Thyroid gland (tissue), 4 donors: ENCODE results near the gene DKK3. TPM values are rescaled to one million over a fixed set of nuclear protein-coding genes. Genes with fewer than 3 reads are reported as not detected.

Experiments used
- DNase-seq, 2 donors: peaks; one replicate each; pipeline ENCODE4 v3.0.0-alpha.2; 2019
- H3K27ac ChIP-seq, 3 donors: fragments of 200-600 bp; sonication (generic); 1 replicate in 2 of 3; 2 replicates in 1 of 3; pipeline ENCODE4 v1.5.1; 2016 to 2019; ENCODE audit warnings: mild to moderate bottlenecking in 1 of 3, moderate library complexity in 1 of 3
- H3K27me3 ChIP-seq: fragments of 200-600 bp; sonication (generic); one replicate; pipeline ENCODE4 v1.5.1; 2019
- H3K36me3 ChIP-seq, 2 donors: fragments of 200-600 bp; sonication (generic); one replicate each; pipeline ENCODE4 v1.5.1; 2016 to 2019
- H3K4me1 ChIP-seq, 2 donors: fragments of 200-600 bp; sonication (generic); one replicate each; pipeline ENCODE4 v1.5.1; 2017 to 2019
- H3K4me3 ChIP-seq, 3 donors: fragments of 200-600 bp; sonication (generic); replicated peaks in 1 of 3; 1 replicate in 2 of 3; 2 replicates in 1 of 3; pipeline ENCODE4 v1.5.1; 2016; ENCODE audit warnings: mild to moderate bottlenecking in 1 of 3
- H3K9me3 ChIP-seq: fragments of 200-600 bp; sonication (generic); one replicate; pipeline ENCODE4 v1.5.1; 2017
- POLR2A ChIP-seq, 2 donors: fragments of 450-650 bp; IDR thresholded peaks; one replicate each; pipeline ENCODE4 v1.6.1; 2017; ENCODE audit warnings: antibody characterized with exemption in 2 of 2, mild to moderate bottlenecking in 2 of 2, moderate library complexity in 1 of 2
- WGBS, 2 donors: methylation state at CpG; one replicate each; pipeline ENCODE4 v1.1.5; 2017; 5-methylcytosine and 5-hydroxymethylcytosine counted together
- intact Hi-C: fragments of 100-400 bp; cut with DNase I; formaldehyde crosslinking; loops from one replicate; pipeline ENCODE4 v1.15.1; 2023
- total RNA-seq, 4 donors: library from RNA; depleted of rRNA; stranded (reverse); fragments of >200 nt; gene quantifications; one replicate each; pipeline ENCODE4 v1.2.3, GENCODE V29; 2016
- TF ChIP-seq, protein P1 (sequence below), 6 experiments: fragments of 200-600 bp in 3 of 6; fragments of 450-650 bp in 3 of 6; sonication (generic) in 3 of 6; IDR thresholded peaks; one replicate each; pipeline ENCODE4 v1.5.1; 2016 to 2019; ENCODE audit warnings: antibody characterized with exemption in 6 of 6, mild to moderate bottlenecking in 2 of 6, inconsistent platforms in 1 of 6, moderate library complexity in 1 of 6

Gene DKK3
- total RNA-seq, 4 donors from 2014 or later: 15.1 to 72.0 (median 27.3) TPM

DNA sequence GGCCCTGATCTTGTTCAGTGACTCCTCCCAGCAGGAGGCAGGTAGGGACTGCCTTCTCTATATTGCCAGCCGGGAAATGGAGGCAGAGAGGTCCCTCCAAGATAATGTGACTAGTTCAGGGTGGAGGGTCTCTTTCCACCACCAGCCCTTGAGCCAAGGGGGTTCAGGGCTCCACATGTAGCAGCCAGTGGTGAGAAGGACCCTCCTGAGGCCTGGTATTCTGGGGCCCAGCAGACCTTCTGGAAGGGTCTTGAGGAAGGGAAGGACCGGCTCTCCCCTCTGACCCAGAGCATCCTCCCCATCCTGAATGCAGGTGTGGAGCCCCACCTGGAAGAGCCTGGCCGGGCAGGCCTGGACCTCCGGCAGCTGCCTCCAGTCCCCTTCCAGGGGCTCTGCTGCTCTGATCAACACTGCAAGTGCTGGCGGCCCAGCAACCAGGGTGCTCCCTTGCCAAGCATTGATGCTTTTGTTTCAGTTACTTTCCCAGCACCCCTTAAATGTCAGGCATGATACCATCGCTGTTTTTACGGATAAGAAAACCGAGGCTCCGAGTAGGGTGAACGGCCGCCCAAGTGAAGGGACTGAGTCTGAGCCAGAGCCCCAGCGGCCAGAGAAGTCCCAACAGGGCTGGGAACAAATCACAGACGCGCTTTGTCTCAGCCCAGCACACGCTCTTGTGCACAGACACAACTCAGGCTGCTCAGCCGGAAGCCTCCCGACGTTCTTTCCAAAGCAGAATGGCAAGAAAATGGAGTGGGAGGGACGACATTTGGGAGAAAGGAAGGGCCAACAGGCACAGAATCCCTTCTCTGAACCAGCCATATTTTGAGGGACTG lies 38.8 kb downstream of the DKK3 start:
- DNase-seq: no peak
- Histone ChIP-seq H3K4me3 (no peak overlapping the region), H3K36me3 (no peaks in the 10 kb centered on the region), H3K9me3 (no peaks in the 10 kb centered on the region), H3K27me3 (no peaks in the 10 kb centered on the region), H3K4me1 (peaks cover 3 to 21% of the 10 kb centered on the region in 2 donors), H3K27ac (no peak overlapping the region)
- 87 to 90% methylated on average over 16 to 19 of the region's 19 CpGs for WGBS, 2 donors
- intact Hi-C loops: no loop called here
- TF ChIP-seq, protein P1, sequence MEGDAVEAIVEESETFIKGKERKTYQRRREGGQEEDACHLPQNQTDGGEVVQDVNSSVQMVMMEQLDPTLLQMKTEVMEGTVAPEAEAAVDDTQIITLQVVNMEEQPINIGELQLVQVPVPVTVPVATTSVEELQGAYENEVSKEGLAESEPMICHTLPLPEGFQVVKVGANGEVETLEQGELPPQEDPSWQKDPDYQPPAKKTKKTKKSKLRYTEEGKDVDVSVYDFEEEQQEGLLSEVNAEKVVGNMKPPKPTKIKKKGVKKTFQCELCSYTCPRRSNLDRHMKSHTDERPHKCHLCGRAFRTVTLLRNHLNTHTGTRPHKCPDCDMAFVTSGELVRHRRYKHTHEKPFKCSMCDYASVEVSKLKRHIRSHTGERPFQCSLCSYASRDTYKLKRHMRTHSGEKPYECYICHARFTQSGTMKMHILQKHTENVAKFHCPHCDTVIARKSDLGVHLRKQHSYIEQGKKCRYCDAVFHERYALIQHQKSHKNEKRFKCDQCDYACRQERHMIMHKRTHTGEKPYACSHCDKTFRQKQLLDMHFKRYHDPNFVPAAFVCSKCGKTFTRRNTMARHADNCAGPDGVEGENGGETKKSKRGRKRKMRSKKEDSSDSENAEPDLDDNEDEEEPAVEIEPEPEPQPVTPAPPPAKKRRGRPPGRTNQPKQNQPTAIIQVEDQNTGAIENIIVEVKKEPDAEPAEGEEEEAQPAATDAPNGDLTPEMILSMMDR (IDR thresholded peaks at IDR 0.05): no peak
- no peak for TF ChIP-seq POLR2A (IDR thresholded peaks at IDR 0.05)

DNA sequence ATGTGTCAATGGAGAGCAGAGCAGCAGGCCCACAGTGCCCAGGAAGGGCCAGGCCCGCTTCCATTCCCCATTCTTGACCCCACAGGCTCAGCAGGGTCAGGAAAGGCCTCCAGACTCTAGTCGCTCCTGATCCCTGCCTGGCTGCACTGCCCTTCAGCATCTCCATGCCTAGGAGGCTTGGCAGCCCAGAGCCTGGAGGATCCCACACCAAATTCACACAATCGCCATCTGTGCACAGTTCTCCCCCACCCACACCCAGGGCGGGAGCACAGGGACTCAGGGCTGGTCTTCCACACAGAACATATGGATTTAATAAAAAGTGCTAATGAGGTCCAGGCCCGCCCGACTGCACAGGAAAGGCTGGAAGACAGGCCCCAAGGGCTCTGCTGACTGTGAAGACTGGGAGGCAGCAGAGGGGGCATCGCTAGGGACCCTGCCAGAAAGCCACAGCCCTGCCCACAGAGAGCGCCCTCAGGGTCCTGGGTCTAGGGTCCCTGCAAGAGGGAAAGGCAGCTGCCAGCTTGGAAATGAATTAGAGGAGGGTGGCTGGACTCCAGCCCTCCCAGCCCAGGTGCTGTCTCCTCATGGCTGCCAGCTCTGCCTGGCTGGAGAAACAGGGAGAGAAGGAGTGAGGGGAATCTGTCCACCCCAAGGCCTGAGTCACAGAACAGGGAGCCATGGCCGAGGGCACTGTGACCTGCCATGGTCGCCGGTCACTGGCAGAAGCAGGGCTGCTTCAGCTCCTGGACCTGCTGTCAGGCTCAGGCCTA lies 39.7 kb downstream of the DKK3 start:
- Histone ChIP-seq H3K4me3 (no peak overlapping the region), H3K4me1 (peaks cover 3 to 15% of the 10 kb centered on the region in 2 donors), H3K27me3 (no peaks in the 10 kb centered on the region), H3K36me3 (no peaks in the 10 kb centered on the region), H3K9me3 (no peaks in the 10 kb centered on the region), H3K27ac (no peak overlapping the region)
- no peak for DNase-seq
- intact Hi-C loops: no loop called here
- TF ChIP-seq, protein P1 (IDR thresholded peaks at IDR 0.05): no peak
- TF ChIP-seq POLR2A (IDR thresholded peaks at IDR 0.05): no peak
- 74 to 83% methylated on average over 10 to 11 of the region's 11 CpGs for WGBS, 2 donors

DNA sequence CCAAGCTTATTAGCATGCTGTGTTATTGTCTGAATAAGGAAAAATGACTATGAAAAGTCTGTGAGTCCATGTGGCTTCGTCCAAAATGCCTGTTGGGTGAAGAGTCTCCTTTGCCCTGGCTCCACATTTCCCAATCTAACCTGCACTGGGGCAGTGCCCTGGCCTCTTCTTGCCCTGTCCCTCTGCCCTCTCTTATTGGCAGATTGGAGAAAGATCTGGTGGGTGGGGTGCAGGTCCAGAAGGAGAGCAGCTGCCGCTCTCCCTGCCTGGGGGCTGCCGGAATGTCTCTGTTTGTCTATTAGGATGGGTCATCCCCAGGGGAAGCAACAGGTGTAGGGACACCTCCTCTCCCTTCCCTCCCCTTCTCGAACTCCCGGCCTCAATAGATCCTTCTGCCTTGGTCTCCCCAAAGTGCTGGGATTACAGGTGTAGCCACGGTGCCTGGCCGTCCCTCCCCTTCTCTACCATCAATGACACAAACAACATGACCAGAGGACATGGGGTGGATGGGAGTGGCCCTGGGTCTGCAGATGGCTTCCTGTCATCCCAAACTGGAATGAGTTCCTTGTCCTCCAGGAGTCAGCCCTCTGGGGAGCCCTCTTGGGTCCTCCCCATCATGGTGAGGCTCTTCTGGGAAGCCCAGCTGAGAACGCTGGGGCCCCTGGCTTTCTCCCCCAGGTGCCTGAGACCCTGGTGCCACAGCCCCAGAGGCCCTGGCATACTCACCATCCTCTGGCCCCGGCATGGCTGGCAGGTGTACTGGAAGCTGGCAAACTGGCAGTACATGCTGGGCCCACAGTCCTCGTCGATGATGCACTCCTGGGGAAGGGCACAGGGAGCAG lies 40.5 kb downstream of the DKK3 start:
- DNase-seq: no peak
- H3K36me3 ChIP-seq: no peaks in the 10 kb centered on the region
- WGBS, 2 donors: 92% methylated on average over 11 of the region's 11 CpGs
- peaks cover 3 to 7% of the 10 kb centered on the region in 2 donors for H3K4me1 ChIP-seq
- intact Hi-C loops: no loop called here
- no peak overlapping the region for H3K27ac ChIP-seq
- H3K27me3 ChIP-seq: no peaks in the 10 kb centered on the region
- H3K9me3 ChIP-seq: no peaks in the 10 kb centered on the region
- no peak for TF ChIP-seq POLR2A (IDR thresholded peaks at IDR 0.05)
- TF ChIP-seq, protein P1 (IDR thresholded peaks at IDR 0.05): no peak
- H3K4me3 ChIP-seq: no peak overlapping the region

DNA sequence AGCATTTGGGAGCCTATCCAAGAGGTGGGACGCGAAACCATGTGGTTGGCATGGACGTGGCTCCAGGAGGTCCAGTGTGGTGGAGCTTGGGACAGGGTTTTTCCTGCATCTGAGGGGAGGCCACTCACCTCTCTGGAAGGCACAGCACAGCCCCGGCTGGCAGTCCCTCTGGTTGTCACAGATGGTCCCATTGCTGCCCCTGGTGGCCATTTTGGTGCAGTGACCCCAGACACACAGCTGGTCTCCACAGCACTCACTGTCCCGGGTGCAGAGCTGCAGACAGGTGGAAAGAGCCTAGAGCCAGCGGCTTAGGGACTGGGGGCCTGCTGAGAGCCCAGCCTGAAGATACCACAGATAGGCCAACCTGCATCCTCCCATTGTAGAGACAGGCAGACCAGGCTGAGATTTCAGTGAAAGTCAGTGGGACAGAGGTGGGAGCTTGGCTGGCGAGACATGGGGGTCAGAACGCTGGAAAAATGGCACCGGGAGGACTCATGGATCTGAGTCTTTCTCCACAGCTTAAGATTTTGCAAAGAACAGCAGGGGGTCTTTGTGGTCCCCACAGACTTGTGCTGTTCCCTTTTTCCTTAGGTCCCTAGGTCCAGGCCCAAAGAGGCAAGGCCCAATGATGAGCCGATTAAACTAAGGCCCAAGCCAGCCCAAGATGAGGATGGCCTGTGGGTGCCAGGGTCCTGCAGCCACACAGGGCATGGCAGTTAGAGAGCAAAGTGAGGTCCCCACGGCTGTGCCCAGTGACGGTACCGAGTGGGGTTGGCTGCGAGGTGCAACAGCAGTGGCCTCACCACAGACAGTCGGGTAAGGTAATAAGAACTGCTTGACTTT lies 41.4 kb downstream of the DKK3 start:
- peaks cover 0 to 3% of the 10 kb centered on the region in 2 donors for H3K4me1 ChIP-seq
- no peak overlapping the region for H3K4me3 ChIP-seq
- H3K9me3 ChIP-seq: no peaks in the 10 kb centered on the region
- 70 to 74% methylated on average over 14 to 15 of the region's 15 CpGs for WGBS, 2 donors
- intact Hi-C loops: no loop called here
- H3K27ac ChIP-seq: no peak overlapping the region
- H3K36me3 ChIP-seq: no peaks in the 10 kb centered on the region
- DNase-seq: peak; percentile 72 to 77
- H3K27me3 ChIP-seq: no peaks in the 10 kb centered on the region
- TF ChIP-seq, protein P1 (IDR thresholded peaks at IDR 0.05): peak; percentile 41 to 83 (median 69)
- no peak for TF ChIP-seq POLR2A (IDR thresholded peaks at IDR 0.05)
